Raji (cell line): ENCODE measurements around the gene RAB27A.

ENCODE experiments used
- POLR2A ChIP-seq: IDR thresholded peaks from 2 replicates; pipeline ENCODE4 v1.6.1; 2011; ENCODE audit warnings: low read depth, low read length, control low read depth; ENCODE audit not compliant: insufficient read depth

Gene RAB27A

DNA sequence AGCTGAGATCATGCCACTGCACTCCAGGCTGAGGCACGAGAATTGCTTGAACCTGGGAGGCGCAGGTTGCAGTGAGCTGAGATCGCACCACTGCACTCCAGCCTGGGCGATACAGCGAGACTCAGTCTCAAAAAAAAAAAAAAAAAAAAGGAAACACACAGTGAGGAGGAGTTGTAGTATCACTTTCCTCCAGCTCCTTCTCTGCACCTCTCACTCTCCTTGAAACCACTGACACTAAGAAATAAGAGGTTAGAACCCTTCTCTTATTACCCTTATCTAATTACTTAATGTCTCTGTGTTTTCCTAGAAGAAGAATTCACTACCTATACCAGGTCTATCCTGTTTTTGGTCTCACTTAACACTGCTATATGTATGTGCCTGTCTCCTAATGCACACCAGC, 31.7 kb downstream of the RAB27A start:
- no peak for TF ChIP-seq POLR2A

- TF ChIP-seq POLR2A, result no peak
These were observed 32.5 kb downstream of the RAB27A start for GRCh38 chr15:55257012-55257670.

- no peak for TF ChIP-seq POLR2A
These were observed 33.2 kb downstream of the RAB27A start for GRCh38 chr15:55256281-55257011.

DNA sequence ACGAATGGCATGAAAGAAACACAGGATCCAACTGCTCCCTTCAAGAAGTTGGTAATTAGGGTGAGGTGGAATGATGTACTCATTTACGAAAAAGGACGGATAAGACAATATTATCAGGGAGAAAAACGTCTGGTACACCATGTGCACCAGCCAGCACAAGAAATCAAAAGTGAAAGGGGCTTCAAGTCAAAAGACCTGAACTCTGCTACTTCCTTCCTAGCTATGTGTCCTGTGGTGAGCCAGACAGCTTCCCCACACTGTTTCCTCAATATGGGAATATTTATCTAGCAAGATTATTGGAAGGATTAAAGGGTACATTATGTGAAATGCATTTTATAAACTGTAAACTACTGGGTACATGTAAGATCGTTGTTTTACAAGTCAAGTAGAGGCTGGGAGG, 33.9 kb downstream of the RAB27A start:
- TF ChIP-seq POLR2A, result no peak

- no peak for TF ChIP-seq POLR2A
These were observed 34.5 kb downstream of the RAB27A start for GRCh38 chr15:55254916-55255679.

GRCh38 chr15:55253580-55253979, 36.0 kb downstream of the RAB27A start:
- no peak for TF ChIP-seq POLR2A

DNA sequence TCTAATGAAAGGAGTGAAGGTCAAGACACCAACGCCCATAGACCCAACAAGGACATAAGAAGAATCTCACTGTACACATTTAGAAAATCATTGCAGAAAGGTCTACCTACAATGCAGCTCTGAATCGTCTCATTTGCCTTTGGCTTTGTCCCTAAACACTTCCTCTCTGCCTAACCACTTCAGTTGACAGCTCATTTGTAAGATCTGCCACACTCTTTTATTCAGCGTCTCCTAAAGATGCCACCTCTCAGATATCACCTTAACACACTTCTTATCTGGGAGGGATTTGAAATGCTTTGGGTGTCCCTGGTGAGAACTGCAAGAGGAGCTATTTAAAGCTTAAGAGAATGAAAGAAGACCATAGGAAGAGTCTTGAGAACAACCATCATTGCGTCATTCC, 38.7 kb downstream of the RAB27A start:
- TF ChIP-seq POLR2A, result no peak

DNA sequence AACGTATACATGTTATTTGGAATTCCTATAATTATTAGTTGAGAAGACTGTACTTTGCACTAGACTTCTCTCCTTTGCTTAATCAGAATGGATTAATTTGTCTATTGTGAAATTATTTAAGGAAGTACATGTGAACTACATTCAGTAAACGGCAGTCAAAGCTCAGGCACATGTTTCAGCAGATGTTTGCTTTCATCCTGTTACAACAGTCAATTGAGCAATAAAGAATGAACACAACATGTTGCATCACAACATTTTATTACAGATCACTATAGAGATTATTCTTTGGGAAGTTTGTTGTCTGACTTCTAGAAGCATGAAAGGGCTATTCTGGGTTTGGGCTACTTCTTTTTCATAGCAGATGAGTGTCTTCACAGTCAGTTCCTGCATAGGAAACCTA, 39.2 kb downstream of the RAB27A start:
- TF ChIP-seq POLR2A, result no peak

- TF ChIP-seq POLR2A, result no peak
These were observed 40.7 kb downstream of the RAB27A start for GRCh38 chr15:55248895-55249294.

- TF ChIP-seq POLR2A, result no peak
These were observed 41.7 kb downstream of the RAB27A start for GRCh38 chr15:55247766-55248427.

DNA sequence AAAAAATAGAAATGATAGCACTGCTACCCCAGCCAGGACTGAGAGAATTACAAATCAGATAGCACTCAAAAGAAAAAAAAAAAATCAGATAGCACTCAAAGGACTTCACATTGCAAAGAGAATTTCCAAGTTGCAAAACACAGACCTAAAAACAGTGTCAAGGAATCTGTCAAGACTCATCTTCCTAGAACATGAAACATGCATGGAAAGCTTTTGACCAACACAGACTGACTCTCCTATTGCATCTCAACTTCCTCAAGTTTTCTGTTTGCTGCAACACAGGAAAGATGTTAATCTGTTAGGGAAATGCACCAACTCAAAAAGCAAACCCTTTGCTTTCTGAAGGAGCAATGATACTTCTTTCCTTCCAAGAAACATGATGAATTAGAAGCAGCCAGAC, 42.3 kb downstream of the RAB27A start:
- no peak for TF ChIP-seq POLR2A

DNA sequence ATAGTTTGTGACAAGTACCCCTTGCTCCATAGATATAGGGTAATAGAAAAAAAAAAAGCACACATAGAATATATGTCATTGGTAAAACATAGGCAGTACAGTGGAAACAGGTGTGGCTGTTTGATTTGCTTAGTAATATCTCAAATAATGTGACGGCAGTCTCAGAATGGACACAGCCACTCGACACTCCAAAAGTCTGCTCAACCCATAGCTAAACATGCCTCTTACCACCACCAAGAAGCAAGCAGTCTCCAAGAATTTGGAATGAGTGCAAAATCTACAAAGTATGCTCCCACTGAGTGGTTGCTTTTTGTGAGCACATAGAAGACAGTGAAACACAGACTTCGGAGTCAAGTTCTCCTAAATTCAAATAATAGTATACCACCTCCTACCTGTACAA, 43.0 kb downstream of the RAB27A start:
- TF ChIP-seq POLR2A, result no peak

DNA sequence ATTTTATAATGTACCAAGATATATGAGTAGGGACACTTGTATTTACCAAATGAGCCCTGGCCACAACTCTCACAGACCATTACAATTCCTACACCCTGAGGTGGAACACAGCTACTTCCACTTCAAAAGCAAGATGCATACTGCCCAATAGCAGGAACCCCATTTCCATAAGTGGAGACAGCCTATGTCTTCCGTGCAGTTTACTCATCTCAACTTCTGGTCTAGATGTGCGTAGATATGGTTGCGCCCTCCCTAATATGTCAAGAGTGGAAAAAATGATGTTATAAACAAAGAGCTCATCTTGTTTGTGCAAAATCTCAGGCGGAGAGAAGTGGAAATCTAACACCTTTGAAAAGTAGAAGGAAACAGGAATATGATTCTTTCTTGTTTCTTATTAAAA, 44.6 kb downstream of the RAB27A start:
- no peak for TF ChIP-seq POLR2A

DNA sequence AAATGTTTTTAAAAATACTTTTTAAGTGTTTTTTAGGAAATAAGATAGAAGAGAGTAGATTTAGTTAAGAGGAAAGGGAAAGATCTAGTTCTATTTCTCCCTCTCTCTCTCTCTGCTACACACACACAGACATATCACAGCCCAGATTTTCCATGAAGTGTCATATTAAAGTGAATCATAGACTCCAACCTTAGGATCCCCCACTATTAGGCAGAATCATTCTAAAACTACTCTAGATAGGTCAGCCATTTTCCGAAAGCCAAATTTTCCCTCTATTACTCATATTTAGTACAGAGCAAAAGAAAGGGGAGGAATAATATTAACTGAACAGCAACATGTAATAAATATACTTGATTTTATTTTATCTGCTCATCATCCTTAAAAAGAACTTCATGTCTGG, 47.7 kb downstream of the RAB27A start:
- no peak for TF ChIP-seq POLR2A

DNA sequence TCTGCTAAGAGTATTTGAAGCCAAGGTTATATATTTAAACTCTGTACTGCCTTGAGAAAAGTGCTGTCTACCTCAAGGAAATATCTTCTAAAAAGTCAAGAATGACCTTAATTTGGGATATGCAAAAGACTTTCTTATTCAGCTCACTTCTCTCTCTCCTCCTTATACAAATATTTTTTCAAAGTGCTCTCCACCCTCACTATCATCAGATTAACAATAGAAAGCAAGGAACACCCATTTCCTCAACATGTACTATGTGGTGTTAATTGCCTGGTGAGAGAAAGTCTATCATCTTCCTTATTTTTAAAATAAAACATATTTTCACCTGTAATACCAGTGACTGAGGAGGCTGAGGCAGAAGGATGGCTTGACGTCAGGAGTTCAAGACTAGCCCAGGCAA, 48.4 kb downstream of the RAB27A start:
- no peak for TF ChIP-seq POLR2A
